T-helper 2 cell treated with Interferon-gamma antibody and Interleukin-4, amounts not matched to agents 5 μg/mL and 100 μg/mL, for 36 hours (primary cell): ENCODE data around the gene FUT2.

Source experiments
- DNase-seq: peaks from one replicate; pipeline ENCODE4 v3.0.0; 2021; ENCODE audit warnings: low spot score
- H3K27ac Mint-ChIP-seq: one replicate; pipeline ENCODE4 v1.8.0; 2021; ENCODE audit warnings: mild to moderate bottlenecking, mixed read lengths
- H3K27me3 Mint-ChIP-seq: one replicate; pipeline ENCODE4 v1.8.0; 2021; ENCODE audit warnings: low read depth, mixed read lengths
- H3K36me3 Mint-ChIP-seq: one replicate; pipeline ENCODE4 v1.8.0; 2021; ENCODE audit warnings: low read depth, mixed read lengths
- H3K4me1 Mint-ChIP-seq: one replicate; pipeline ENCODE4 v1.8.0; 2021; ENCODE audit warnings: low read depth, mixed read lengths
- H3K4me3 Mint-ChIP-seq: one replicate; pipeline ENCODE4 v1.8.0; 2022; ENCODE audit warnings: mild to moderate bottlenecking, moderate library complexity, mixed read lengths
- H3K9me3 Mint-ChIP-seq: one replicate; pipeline ENCODE4 v1.8.0; 2021; ENCODE audit warnings: mixed read lengths

FUT2 gene

DNA sequence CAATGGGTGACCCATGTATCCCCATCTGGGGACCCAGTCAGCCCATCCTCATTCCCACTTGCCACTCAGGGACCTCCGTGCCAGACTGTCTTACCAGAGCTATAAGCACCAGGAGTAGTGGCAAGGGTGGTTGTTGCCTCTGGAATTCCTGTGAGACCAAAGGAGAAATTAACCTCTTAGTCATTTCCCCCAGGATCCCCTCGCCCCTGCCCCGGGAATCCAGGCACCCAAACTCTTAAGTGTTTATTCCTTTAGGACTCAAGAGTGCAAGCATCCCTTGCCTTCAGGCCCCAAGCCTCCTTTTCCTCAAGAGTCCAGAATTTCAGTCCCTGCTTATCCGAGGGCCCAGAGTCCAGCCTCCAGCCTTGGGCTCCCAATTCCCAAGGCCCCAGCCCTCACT, 32.1 kb upstream of the FUT2 start:
- H3K4me1 Mint-ChIP-seq, result peaks cover 7% of the 10 kb centered on the region
- no peaks in the 10 kb centered on the region for H3K36me3 Mint-ChIP-seq
- peaks cover under 1% of the 10 kb centered on the region for H3K9me3 Mint-ChIP-seq
- no peak overlapping the region for H3K27ac Mint-ChIP-seq
- no peak for DNase-seq
- H3K4me3 Mint-ChIP-seq, result no peak overlapping the region
- peaks cover 3% of the 10 kb centered on the region for H3K27me3 Mint-ChIP-seq

- H3K27ac Mint-ChIP-seq, result no peak overlapping the region
- peaks cover 5% of the 10 kb centered on the region for H3K9me3 Mint-ChIP-seq
- H3K4me3 Mint-ChIP-seq, result no peak overlapping the region
- H3K27me3 Mint-ChIP-seq, result no peaks in the 10 kb centered on the region
- peaks cover 7% of the 10 kb centered on the region for H3K4me1 Mint-ChIP-seq
- no peak for DNase-seq
- H3K36me3 Mint-ChIP-seq, result no peaks in the 10 kb centered on the region
These were observed 31.3 kb upstream of the FUT2 start for GRCh38 chr19:48664476-48664875.

DNA sequence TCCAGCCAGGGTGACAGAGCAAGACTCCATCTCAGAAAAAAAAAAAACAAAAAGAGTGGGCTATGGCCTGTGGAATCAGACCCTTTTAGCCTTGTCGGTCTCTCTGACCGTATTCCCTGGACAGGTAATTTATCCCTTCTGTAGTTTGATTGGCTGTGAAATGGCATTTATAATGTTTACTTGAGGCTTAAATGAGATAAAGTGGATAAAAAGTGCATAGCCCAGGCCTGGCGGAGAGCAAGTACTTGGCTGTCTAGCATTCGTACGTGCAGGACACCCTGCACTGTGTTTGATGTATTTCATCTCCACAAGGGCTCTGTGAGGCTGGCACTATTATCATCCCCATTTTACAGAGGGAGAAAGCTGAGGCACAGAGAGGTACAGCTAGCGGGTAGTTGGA, 30.0 kb upstream of the FUT2 start:
- no peak for DNase-seq
- no peak overlapping the region for H3K4me3 Mint-ChIP-seq
- peaks cover 5% of the 10 kb centered on the region for H3K4me1 Mint-ChIP-seq
- peaks cover 11% of the 10 kb centered on the region for H3K9me3 Mint-ChIP-seq
- no peak overlapping the region for H3K27ac Mint-ChIP-seq
- H3K36me3 Mint-ChIP-seq, result peaks cover 2% of the 10 kb centered on the region
- H3K27me3 Mint-ChIP-seq, result no peaks in the 10 kb centered on the region

GRCh38 chr19:48668332-48668731, 27.4 kb upstream of the FUT2 start:
- Mint-ChIP-seq H3K27ac (no peak overlapping the region), H3K36me3 (peaks cover 2% of the 10 kb centered on the region), H3K27me3 (no peaks in the 10 kb centered on the region), H3K9me3 (peaks cover 11% of the 10 kb centered on the region), H3K4me3 (no peak overlapping the region), H3K4me1 (no peaks in the 10 kb centered on the region)
- DNase-seq, result no peak

DNA sequence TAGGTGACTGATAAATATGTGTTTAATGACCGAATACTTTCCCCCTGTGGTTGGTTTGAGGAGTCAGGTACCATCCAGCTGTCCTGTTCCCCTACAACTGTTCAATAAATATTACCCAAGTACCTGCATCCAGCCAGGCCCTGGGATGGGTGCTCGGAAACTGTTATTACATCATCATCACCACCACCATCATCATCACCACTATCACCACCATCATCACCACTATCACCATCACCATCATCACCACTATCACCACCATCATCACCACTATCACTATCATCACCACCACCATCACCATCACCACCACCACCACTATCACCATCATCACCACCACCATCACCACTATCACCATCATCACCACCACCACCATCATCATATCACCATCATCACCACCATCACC, 27.0 kb upstream of the FUT2 start:
- no peaks in the 10 kb centered on the region for H3K4me1 Mint-ChIP-seq
- no peak overlapping the region for H3K4me3 Mint-ChIP-seq
- H3K27ac Mint-ChIP-seq, result no peak overlapping the region

GRCh38 chr19:48669903-48670668, 25.7 kb upstream of the FUT2 start:
- H3K9me3 Mint-ChIP-seq, result peaks cover 11% of the 10 kb centered on the region

More for the DNA sequence above, 27.0 kb upstream of the FUT2 start:
- no peak for DNase-seq
- no peaks in the 10 kb centered on the region for H3K27me3 Mint-ChIP-seq
- H3K9me3 Mint-ChIP-seq, result peaks cover 11% of the 10 kb centered on the region
- H3K36me3 Mint-ChIP-seq, result peaks cover 2% of the 10 kb centered on the region

DNA sequence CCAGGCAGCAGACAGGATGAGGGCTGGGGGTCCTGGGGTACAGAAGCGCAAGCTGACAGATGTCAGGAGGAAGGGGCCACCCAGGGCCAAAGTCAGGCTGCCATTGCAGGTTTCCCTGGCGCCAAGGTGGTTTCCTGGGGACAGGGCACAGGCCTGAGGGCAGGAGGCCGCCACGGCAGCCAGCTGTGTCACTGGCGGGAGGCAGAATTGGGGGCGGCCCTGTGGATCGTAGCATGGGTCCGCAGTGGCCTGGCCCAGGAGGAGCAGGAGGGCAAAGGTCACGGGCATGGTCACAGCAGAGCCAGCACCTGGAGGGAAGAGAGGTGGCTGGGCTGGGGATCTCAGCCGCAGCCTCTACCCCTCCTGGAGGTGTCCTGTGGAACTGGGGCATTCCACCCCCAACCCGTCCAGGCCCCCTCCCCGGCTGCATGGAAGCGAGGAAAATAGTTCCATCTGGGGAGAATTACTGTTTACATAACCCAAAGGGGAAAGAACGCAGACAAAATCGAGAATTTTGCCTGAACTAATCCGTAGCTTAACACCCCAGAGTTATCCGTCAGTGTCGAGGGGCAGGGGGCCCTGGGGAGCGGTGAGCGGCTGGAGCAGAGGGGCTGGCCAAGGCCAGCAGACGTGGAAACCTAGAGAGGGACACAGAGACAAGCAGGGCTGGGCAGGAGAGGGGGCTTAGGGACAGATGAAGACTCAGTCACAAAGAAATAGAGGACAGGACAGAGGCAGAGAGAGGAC, 24.9 kb upstream of the FUT2 start:
- H3K27me3 Mint-ChIP-seq, result no peaks in the 10 kb centered on the region
- H3K4me1 Mint-ChIP-seq, result peaks cover 1% of the 10 kb centered on the region
- H3K27ac Mint-ChIP-seq, result no peak overlapping the region
- H3K4me3 Mint-ChIP-seq, result no peak overlapping the region
- H3K9me3 Mint-ChIP-seq, result peaks cover 11% of the 10 kb centered on the region
- no peak for DNase-seq
- peaks cover 2% of the 10 kb centered on the region for H3K36me3 Mint-ChIP-seq

More at GRCh38 chr19:48669903-48670668, 25.7 kb upstream of the FUT2 start:
- Mint-ChIP-seq H3K36me3 (peaks cover 2% of the 10 kb centered on the region), H3K4me1 (no peaks in the 10 kb centered on the region), H3K27ac (no peak overlapping the region), H3K27me3 (no peaks in the 10 kb centered on the region), H3K4me3 (no peak overlapping the region)
- no peak for DNase-seq

DNA sequence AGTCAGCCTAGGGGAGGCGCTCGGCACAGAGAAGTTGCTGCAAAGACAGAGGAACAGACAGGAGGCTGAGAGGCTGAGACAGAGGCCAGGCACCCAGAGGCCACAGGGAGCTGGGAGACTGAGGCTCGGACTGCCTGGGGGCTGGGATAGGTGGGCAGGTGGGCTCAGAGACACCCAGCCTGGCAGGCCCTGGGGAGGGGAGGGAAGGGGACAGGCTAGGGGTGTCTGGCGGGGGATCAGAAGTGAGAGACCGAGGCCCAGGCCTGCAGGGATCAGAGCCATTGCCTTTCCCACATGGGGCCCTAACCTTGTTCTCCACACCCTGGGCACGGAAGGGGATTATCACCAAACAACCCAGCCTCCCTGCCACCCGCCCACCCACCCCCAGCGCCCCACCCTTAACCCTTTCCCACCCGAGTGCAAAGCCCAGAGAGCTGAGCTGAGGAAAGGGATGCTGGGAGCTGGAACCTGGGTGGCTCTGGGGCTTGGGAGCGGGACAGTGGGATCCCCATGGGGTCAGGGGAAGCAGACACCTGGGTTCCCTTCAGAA, 24.2 kb upstream of the FUT2 start:
- Mint-ChIP-seq H3K27me3 (no peaks in the 10 kb centered on the region), H3K4me3 (no peak overlapping the region), H3K27ac (no peak overlapping the region)

DNA sequence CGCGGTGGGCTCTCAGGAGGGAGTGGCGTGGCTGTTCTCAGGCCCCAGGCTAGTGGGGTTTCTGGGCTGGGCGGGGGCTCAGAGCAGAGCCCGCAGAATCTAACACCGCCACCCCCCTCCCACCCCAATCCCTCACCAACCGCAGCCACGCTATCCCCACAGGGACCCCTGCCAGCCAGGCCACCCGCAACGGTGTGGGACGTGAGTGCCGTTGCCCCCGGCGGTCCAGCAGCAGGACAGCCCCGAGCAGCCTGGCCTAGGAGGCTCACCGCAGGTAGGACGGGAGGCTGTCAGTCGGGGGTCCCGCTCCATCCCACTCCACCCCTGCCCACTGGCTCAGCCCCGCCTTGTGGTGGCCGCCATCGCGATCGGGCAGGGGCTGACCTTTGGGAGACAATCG, 22.8 kb upstream of the FUT2 start, which contains the start of gene NTN5:
TSS of gene NTN5 (minus strand) at position 24 of the 400 bp plus-strand sequence. CDS start 2,031 bp downstream, outside the sequence.
- peaks cover 11% of the 10 kb centered on the region for H3K9me3 Mint-ChIP-seq
- no peak for DNase-seq
- peaks cover 2% of the 10 kb centered on the region for H3K36me3 Mint-ChIP-seq
- peaks cover 1% of the 10 kb centered on the region for H3K4me1 Mint-ChIP-seq
- H3K27ac Mint-ChIP-seq, result no peak within 1 kb of the TSS
- no peak within 1 kb of the TSS for H3K4me3 Mint-ChIP-seq
- no peaks in the 10 kb centered on the region for H3K27me3 Mint-ChIP-seq

More for the DNA sequence above, 24.2 kb upstream of the FUT2 start:
- peaks cover 2% of the 10 kb centered on the region for H3K36me3 Mint-ChIP-seq
- no peak for DNase-seq
- peaks cover 1% of the 10 kb centered on the region for H3K4me1 Mint-ChIP-seq
- H3K9me3 Mint-ChIP-seq, result peaks cover 11% of the 10 kb centered on the region

- no peak for DNase-seq
- peaks cover 1% of the 10 kb centered on the region for H3K4me1 Mint-ChIP-seq
- no peaks in the 10 kb centered on the region for H3K27me3 Mint-ChIP-seq
- no peak overlapping the region for H3K4me3 Mint-ChIP-seq
- no peak overlapping the region for H3K27ac Mint-ChIP-seq
- peaks cover 11% of the 10 kb centered on the region for H3K9me3 Mint-ChIP-seq
- H3K36me3 Mint-ChIP-seq, result peaks cover 2% of the 10 kb centered on the region
These were observed 22.2 kb upstream of the FUT2 start for GRCh38 chr19:48673436-48674100.

DNA sequence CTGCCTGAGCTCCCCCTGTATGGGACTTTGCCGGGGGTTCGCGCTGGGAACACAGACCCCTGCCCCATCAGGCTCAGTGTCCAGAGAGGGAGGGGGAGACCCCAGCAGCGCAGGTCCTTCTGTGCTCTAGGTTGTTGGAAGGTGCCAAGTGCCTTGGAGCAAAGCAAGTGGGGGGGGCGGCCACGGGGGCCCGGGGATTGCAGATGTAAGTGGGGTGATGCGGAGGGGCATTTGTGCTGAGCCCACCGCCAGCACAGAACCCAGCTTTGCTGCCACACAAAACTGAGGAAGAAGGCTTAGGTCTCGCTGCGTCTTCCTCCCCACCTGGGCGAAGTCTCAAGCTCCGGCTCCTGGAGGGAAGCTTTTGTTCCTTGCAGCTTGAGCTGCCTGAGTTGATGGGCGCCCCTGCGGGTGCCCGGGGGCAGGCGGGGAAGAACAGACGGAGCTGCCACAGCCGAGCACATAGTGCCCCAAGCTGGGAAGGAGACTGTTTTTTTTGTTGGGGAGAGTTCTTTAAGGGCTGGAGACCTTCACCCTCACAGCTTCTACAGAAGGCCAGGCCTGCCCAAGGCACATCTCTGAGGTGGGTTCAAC, 21.5 kb upstream of the FUT2 start:
- Mint-ChIP-seq H3K36me3 (peaks cover 2% of the 10 kb centered on the region), H3K27ac (no peak overlapping the region), H3K27me3 (no peaks in the 10 kb centered on the region), H3K9me3 (peaks cover 7% of the 10 kb centered on the region), H3K4me1 (peaks cover 1% of the 10 kb centered on the region), H3K4me3 (no peak overlapping the region)
- DNase-seq, result no peak

DNA sequence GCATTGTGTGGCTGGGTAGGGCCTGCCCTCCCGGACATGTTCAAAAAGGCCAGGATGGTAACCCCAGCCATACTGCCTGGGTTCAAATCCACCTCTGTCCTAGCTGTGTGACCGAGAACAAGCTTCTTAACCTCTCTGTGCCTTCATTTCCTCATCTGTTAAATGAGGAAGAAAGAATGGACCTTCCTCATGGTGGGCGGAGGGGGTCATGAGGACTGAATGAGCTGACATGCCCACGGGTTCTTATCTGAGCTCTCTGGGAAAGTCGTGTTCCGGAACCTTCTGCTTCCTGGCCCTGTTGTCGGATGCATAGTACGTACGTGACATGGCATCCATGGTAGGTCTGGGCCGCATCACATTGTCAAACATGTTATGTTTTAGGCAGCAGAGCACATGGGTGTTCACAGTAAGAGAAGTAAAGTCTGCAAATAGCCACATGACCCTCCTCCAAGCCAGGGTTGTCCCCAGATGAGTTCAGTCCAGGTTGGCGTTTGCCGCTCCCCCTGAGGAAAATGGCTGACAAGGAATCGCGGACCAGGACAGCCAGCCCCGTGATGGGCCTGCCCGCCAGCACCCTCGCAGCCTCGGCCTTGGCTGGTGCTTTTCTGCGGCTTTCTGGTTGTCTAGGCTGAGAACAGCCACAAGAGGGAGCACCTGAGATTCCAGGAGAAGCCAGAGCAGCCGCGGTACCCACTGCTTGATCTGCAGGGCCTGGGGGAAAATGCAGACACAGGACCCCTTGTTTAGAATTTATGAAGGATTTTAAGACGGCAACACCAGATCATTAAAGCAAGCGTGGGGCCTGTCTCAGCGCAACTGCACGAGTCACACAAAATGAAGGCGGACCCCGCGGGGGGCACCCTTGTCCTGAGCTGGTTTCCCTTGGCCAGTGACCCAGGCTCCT, 20.6 kb upstream of the FUT2 start:
- Mint-ChIP-seq H3K27ac (no peak overlapping the region), H3K27me3 (no peaks in the 10 kb centered on the region), H3K4me1 (peaks cover 1% of the 10 kb centered on the region), H3K36me3 (no peaks in the 10 kb centered on the region), H3K9me3 (no peaks in the 10 kb centered on the region), H3K4me3 (no peak overlapping the region)
- DNase-seq, result peak; percentile 61

GRCh38 chr19:48676487-48676886, 19.3 kb upstream of the FUT2 start:
- H3K4me1 Mint-ChIP-seq, result peaks cover 1% of the 10 kb centered on the region
- no peak overlapping the region for H3K27ac Mint-ChIP-seq
- no peaks in the 10 kb centered on the region for H3K36me3 Mint-ChIP-seq
- H3K4me3 Mint-ChIP-seq, result no peak overlapping the region
- no peak for DNase-seq
- no peaks in the 10 kb centered on the region for H3K9me3 Mint-ChIP-seq
- H3K27me3 Mint-ChIP-seq, result no peaks in the 10 kb centered on the region
